HEK293T (cell line): ENCODE results near the gene CARD19.

Source experiments
- ARNT ChIP-seq: fragments of 450-650 bp; IDR thresholded peaks from 2 replicates; pipeline ENCODE4 v1.6.1; 2017; ENCODE audit warnings: mild to moderate bottlenecking
- BHLHE40 ChIP-seq: fragments of 450-650 bp; IDR thresholded peaks from 2 replicates; pipeline ENCODE4 v1.6.1; 2016; ENCODE audit warnings: mild to moderate bottlenecking, moderate library complexity, borderline replicate concordance
- ELF4 ChIP-seq: fragments of 450-650 bp; IDR thresholded peaks from 2 replicates; pipeline ENCODE4 v1.6.1; 2017; ENCODE audit warnings: antibody characterized with exemption
- FOXA1 ChIP-seq: fragments of 450-650 bp; IDR thresholded peaks from 2 replicates; pipeline ENCODE4 v1.6.1; 2016; ENCODE audit warnings: mild to moderate bottlenecking
- FOXK2 ChIP-seq: fragments of 450-650 bp; IDR thresholded peaks from 2 replicates; pipeline ENCODE4 v1.6.1; 2016; ENCODE audit warnings: mild to moderate bottlenecking
- FOXM1 ChIP-seq: fragments of 450-650 bp; IDR thresholded peaks from 2 replicates; pipeline ENCODE4 v1.6.1; 2017; ENCODE audit warnings: mild to moderate bottlenecking, borderline replicate concordance
- LEF1 ChIP-seq: fragments of 450-650 bp; IDR thresholded peaks from 2 replicates; pipeline ENCODE4 v1.6.1; 2017; ENCODE audit warnings: mild to moderate bottlenecking, borderline replicate concordance
- NFRKB ChIP-seq: fragments of 450-650 bp; IDR thresholded peaks from 2 replicates; pipeline ENCODE4 v1.6.1; 2016; ENCODE audit warnings: mild to moderate bottlenecking, moderate library complexity
- PKNOX1 ChIP-seq: fragments of 450-650 bp; IDR thresholded peaks from 2 replicates; pipeline ENCODE4 v1.6.1; 2016
- SP1 ChIP-seq: fragments of 450-650 bp; IDR thresholded peaks from 2 replicates; pipeline ENCODE4 v1.6.1; 2017
- SUZ12 ChIP-seq: fragments of 450-650 bp; IDR thresholded peaks from 2 replicates; pipeline ENCODE4 v1.6.1; 2016; ENCODE audit warnings: mild to moderate bottlenecking
- TARDBP ChIP-seq: fragments of 450-650 bp; IDR thresholded peaks from 2 replicates; pipeline ENCODE4 v1.6.1; 2016
- ZNF384 ChIP-seq: fragments of 450-650 bp; IDR thresholded peaks from 2 replicates; pipeline ENCODE4 v1.6.1; 2016

- TF ChIP-seq NFRKB: no peak
- TF ChIP-seq TARDBP: no peak
- TF ChIP-seq ZNF384: no peak
- no peak for TF ChIP-seq FOXK2
- no peak for TF ChIP-seq SUZ12
- TF ChIP-seq BHLHE40: no peak
- no peak for TF ChIP-seq PKNOX1
- no peak for TF ChIP-seq FOXM1
- TF ChIP-seq SP1: no peak
- TF ChIP-seq ELF4: no peak
- TF ChIP-seq LEF1: no peak
- TF ChIP-seq FOXA1: no peak
- TF ChIP-seq ARNT: no peak
Measured at GRCh38 chr9:93077367-93077766, 18.6 kb upstream of the CARD19 start.
